ENCODE measurements around the gene ABCC8.

Gene ABCC8

GRCh38 chr11:17516551-17517150, 40.0 kb upstream of the ABCC8 start:
- FAIRE-seq = no peak

GRCh38 chr11:17515443-17516176, 39.0 kb upstream of the ABCC8 start:
- FAIRE-seq = no peak
- DNase-seq (ENCODE audit: insufficient read length, low spot score) = no peak
- no peak for TF ChIP-seq PAX5 (IDR thresholded peaks at IDR 0.05; ENCODE audit: insufficient read depth, low read length, severe bottlenecking)
- no peak for TF ChIP-seq POLR2AphosphoS5 (IDR thresholded peaks at IDR 0.05; ENCODE audit: low read depth, low read length)
- no peak for TF ChIP-seq POLR2A (IDR thresholded peaks at IDR 0.05; ENCODE audit: low read depth, low read length)
- TF ChIP-seq POU2F2 (IDR thresholded peaks at IDR 0.05; ENCODE audit: low read depth, low read length) = no peak
- no peak for TF ChIP-seq SPI1 (IDR thresholded peaks at IDR 0.05; ENCODE audit: low read depth, low read length)
- no peak for TF ChIP-seq TAF1 (IDR thresholded peaks at IDR 0.05; ENCODE audit: low read depth, low read length)

More at GRCh38 chr11:17516551-17517150, 40.0 kb upstream of the ABCC8 start:
- TF ChIP-seq POU2F2 (IDR thresholded peaks at IDR 0.05; ENCODE audit: low read depth, low read length) (no peak), POLR2A (IDR thresholded peaks at IDR 0.05; ENCODE audit: low read depth, low read length) (no peak), PAX5 (IDR thresholded peaks at IDR 0.05; ENCODE audit: insufficient read depth, low read length, severe bottlenecking) (no peak), SPI1 (IDR thresholded peaks at IDR 0.05; ENCODE audit: low read depth, low read length) (no peak), POLR2AphosphoS5 (IDR thresholded peaks at IDR 0.05; ENCODE audit: low read depth, low read length) (no peak), TAF1 (IDR thresholded peaks at IDR 0.05; ENCODE audit: low read depth, low read length) (no peak)
- DNase-seq (ENCODE audit: insufficient read length, low spot score) = no peak

GRCh38 chr11:17514476-17514875, 37.8 kb upstream of the ABCC8 start:
- TF ChIP-seq POLR2A (IDR thresholded peaks at IDR 0.05; ENCODE audit: low read depth, low read length) = no peak
- TF ChIP-seq POU2F2 (IDR thresholded peaks at IDR 0.05; ENCODE audit: low read depth, low read length) = no peak
- TF ChIP-seq SPI1 (IDR thresholded peaks at IDR 0.05; ENCODE audit: low read depth, low read length) = no peak
- TF ChIP-seq TAF1 (IDR thresholded peaks at IDR 0.05; ENCODE audit: low read depth, low read length) = no peak
- TF ChIP-seq PAX5 (IDR thresholded peaks at IDR 0.05; ENCODE audit: insufficient read depth, low read length, severe bottlenecking) = no peak
- no peak for TF ChIP-seq POLR2AphosphoS5 (IDR thresholded peaks at IDR 0.05; ENCODE audit: low read depth, low read length)
- FAIRE-seq (no peak), DNase-seq (ENCODE audit: insufficient read length, low spot score) (no peak)

GRCh38 chr11:17513853-17514252, 37.2 kb upstream of the ABCC8 start:
- FAIRE-seq = no peak
- no peak for TF ChIP-seq TAF1 (IDR thresholded peaks at IDR 0.05; ENCODE audit: low read depth, low read length)
- no peak for TF ChIP-seq PAX5 (IDR thresholded peaks at IDR 0.05; ENCODE audit: insufficient read depth, low read length, severe bottlenecking)
- TF ChIP-seq SPI1 (IDR thresholded peaks at IDR 0.05; ENCODE audit: low read depth, low read length) = no peak
- no peak for TF ChIP-seq POU2F2 (IDR thresholded peaks at IDR 0.05; ENCODE audit: low read depth, low read length)
- TF ChIP-seq POLR2A (IDR thresholded peaks at IDR 0.05; ENCODE audit: low read depth, low read length) = no peak
- no peak for TF ChIP-seq POLR2AphosphoS5 (IDR thresholded peaks at IDR 0.05; ENCODE audit: low read depth, low read length)
- DNase-seq (ENCODE audit: insufficient read length, low spot score) = no peak

- DNase-seq (ENCODE audit: insufficient read length, low spot score) = no peak
- FAIRE-seq = no peak
- TF ChIP-seq TAF1 (IDR thresholded peaks at IDR 0.05; ENCODE audit: low read depth, low read length) (no peak), PAX5 (IDR thresholded peaks at IDR 0.05; ENCODE audit: insufficient read depth, low read length, severe bottlenecking) (no peak), POLR2AphosphoS5 (IDR thresholded peaks at IDR 0.05; ENCODE audit: low read depth, low read length) (no peak), POU2F2 (IDR thresholded peaks at IDR 0.05; ENCODE audit: low read depth, low read length) (no peak), POLR2A (IDR thresholded peaks at IDR 0.05; ENCODE audit: low read depth, low read length) (no peak), SPI1 (IDR thresholded peaks at IDR 0.05; ENCODE audit: low read depth, low read length) (no peak)
Measured at GRCh38 chr11:17512101-17512500, 35.5 kb upstream of the ABCC8 start.

GRCh38 chr11:17511571-17511970, 34.9 kb upstream of the ABCC8 start:
- TF ChIP-seq POLR2AphosphoS5 (IDR thresholded peaks at IDR 0.05; ENCODE audit: low read depth, low read length) (no peak), PAX5 (IDR thresholded peaks at IDR 0.05; ENCODE audit: insufficient read depth, low read length, severe bottlenecking) (no peak), SPI1 (IDR thresholded peaks at IDR 0.05; ENCODE audit: low read depth, low read length) (no peak), TAF1 (IDR thresholded peaks at IDR 0.05; ENCODE audit: low read depth, low read length) (no peak), POU2F2 (IDR thresholded peaks at IDR 0.05; ENCODE audit: low read depth, low read length) (no peak), POLR2A (IDR thresholded peaks at IDR 0.05; ENCODE audit: low read depth, low read length) (no peak)
- FAIRE-seq (no peak), DNase-seq (ENCODE audit: insufficient read length, low spot score) (no peak)

GRCh38 chr11:17510507-17511206, 34.0 kb upstream of the ABCC8 start:
- FAIRE-seq = no peak
- no peak for TF ChIP-seq PAX5 (IDR thresholded peaks at IDR 0.05; ENCODE audit: insufficient read depth, low read length, severe bottlenecking)
- TF ChIP-seq POLR2A (IDR thresholded peaks at IDR 0.05; ENCODE audit: low read depth, low read length) = no peak
- no peak for TF ChIP-seq POU2F2 (IDR thresholded peaks at IDR 0.05; ENCODE audit: low read depth, low read length)
- DNase-seq (ENCODE audit: insufficient read length, low spot score) = no peak

GRCh38 chr11:17508791-17509190, 32.1 kb upstream of the ABCC8 start:
- FAIRE-seq (no peak), DNase-seq (ENCODE audit: insufficient read length, low spot score) (no peak)
- TF ChIP-seq SPI1 (IDR thresholded peaks at IDR 0.05; ENCODE audit: low read depth, low read length) (no peak), POU2F2 (IDR thresholded peaks at IDR 0.05; ENCODE audit: low read depth, low read length) (no peak), POLR2A (IDR thresholded peaks at IDR 0.05; ENCODE audit: low read depth, low read length) (no peak), PAX5 (IDR thresholded peaks at IDR 0.05; ENCODE audit: insufficient read depth, low read length, severe bottlenecking) (no peak), TAF1 (IDR thresholded peaks at IDR 0.05; ENCODE audit: low read depth, low read length) (no peak), POLR2AphosphoS5 (IDR thresholded peaks at IDR 0.05; ENCODE audit: low read depth, low read length) (no peak)

GRCh38 chr11:17508306-17508705, 31.7 kb upstream of the ABCC8 start:
- DNase-seq (ENCODE audit: insufficient read length, low spot score) (no peak), FAIRE-seq (no peak)
- TF ChIP-seq POLR2AphosphoS5 (IDR thresholded peaks at IDR 0.05; ENCODE audit: low read depth, low read length) (no peak), PAX5 (IDR thresholded peaks at IDR 0.05; ENCODE audit: insufficient read depth, low read length, severe bottlenecking) (no peak), POU2F2 (IDR thresholded peaks at IDR 0.05; ENCODE audit: low read depth, low read length) (no peak), TAF1 (IDR thresholded peaks at IDR 0.05; ENCODE audit: low read depth, low read length) (no peak), SPI1 (IDR thresholded peaks at IDR 0.05; ENCODE audit: low read depth, low read length) (no peak), POLR2A (IDR thresholded peaks at IDR 0.05; ENCODE audit: low read depth, low read length) (no peak)
